HTERT RPE-1 (cell line): Measurements from ENCODE around the gene PPP1R3C.

Experiments used
- in situ Hi-C: fragments of 300-500 bp; cut with MboI; formaldehyde crosslinking; loops from 4 replicates; pipeline ENCODE4 v1.14.3; 2020; ENCODE audit warnings: low sequenced_read_pairs

Gene PPP1R3C

GRCh38 chr10:91602449-91602848, 30.4 kb downstream of the PPP1R3C start:
- in situ Hi-C loops, result no loop called here

- in situ Hi-C loops, result no loop called here
Observed at GRCh38 chr10:91601212-91601611, 31.7 kb downstream of the PPP1R3C start.

GRCh38 chr10:91598211-91598977, 34.5 kb downstream of the PPP1R3C start:
- in situ Hi-C loops, result no loop called here

- in situ Hi-C loops, result no loop called here
Observed at GRCh38 chr10:91597197-91597881, 35.5 kb downstream of the PPP1R3C start.

GRCh38 chr10:91596825-91597196, 36.1 kb downstream of the PPP1R3C start:
- in situ Hi-C loops, result no loop called here

GRCh38 chr10:91593834-91594233, 39.0 kb downstream of the PPP1R3C start:
- in situ Hi-C loops, result no loop called here

GRCh38 chr10:91593366-91593765, 39.5 kb downstream of the PPP1R3C start:
- in situ Hi-C loops, result no loop called here

- in situ Hi-C loops, result no loop called here
Observed at GRCh38 chr10:91592266-91592975, 40.5 kb downstream of the PPP1R3C start.

- in situ Hi-C loops, result no loop called here
Observed at GRCh38 chr10:91591797-91592174, 41.1 kb downstream of the PPP1R3C start.

- in situ Hi-C loops, result no loop called here
Observed at GRCh38 chr10:91590904-91591796, 41.7 kb downstream of the PPP1R3C start.

GRCh38 chr10:91590142-91590903, 42.5 kb downstream of the PPP1R3C start:
- in situ Hi-C loops, result no loop called here

GRCh38 chr10:91589658-91590035, 43.2 kb downstream of the PPP1R3C start:
- in situ Hi-C loops, result no loop called here

- in situ Hi-C loops, result no loop called here
Observed at GRCh38 chr10:91589015-91589657, 43.7 kb downstream of the PPP1R3C start.

GRCh38 chr10:91587710-91588638, 44.9 kb downstream of the PPP1R3C start:
- in situ Hi-C loops, result no loop called here

GRCh38 chr10:91582153-91582554, 50.7 kb downstream of the PPP1R3C start:
- in situ Hi-C loops, result no loop called here

GRCh38 chr10:91579329-91579985, 53.4 kb downstream of the PPP1R3C start:
- in situ Hi-C loops, result no loop called here
